Measurements from ENCODE around the gene SLC2A3.

Gene SLC2A3

GRCh38 chr12:7870335-7870734 is 65.7 kb downstream of the SLC2A3 start:
- Mint-ChIP-seq H3K36me3 (ENCODE audit: low read depth) (no peaks in the 10 kb centered on the region), H3K27ac (no peak overlapping the region), H3K27me3 (peaks cover 33% of the 10 kb centered on the region), H3K4me1 (ENCODE audit: low read depth) (peaks cover 7% of the 10 kb centered on the region), H3K9me3 (no peaks in the 10 kb centered on the region), H3K4me3 (no peak overlapping the region)
- no peak for DNase-seq
